ENCODE results near the gene KPNB1.

Gene KPNB1

DNA sequence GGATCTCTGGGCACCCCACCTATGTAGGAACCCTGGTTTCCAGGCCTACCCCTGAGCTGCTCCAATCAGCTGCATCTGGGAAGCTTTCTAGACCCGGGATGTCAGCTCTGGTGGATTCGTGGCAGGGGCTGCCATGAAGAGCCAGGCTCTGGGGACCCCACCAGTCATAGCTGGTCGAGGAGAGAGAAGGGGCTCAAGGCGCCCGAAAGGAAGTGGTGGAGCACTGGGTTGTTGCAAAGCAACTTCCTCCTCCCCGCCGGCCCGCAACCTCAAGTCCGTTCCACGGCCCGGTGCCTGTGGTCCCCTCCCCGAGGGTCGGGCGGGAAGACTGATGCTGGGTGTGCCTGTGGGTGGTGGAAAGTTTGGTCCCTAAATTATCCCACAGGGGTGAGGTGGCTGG is 54.4 kb downstream of the KPNB1 start:
- Histone ChIP-seq H3K9ac (ENCODE audit: low read depth, low read length) (no peak overlapping the region), H3K27me3 (ENCODE audit: insufficient read depth, low read length, poor library complexity) (no peaks in the 10 kb centered on the region), H3K4me1 (ENCODE audit: insufficient read depth, low read length) (0 out of 2 replicates have a peak, but pooled peaks cover 3% of the 10 kb centered on the region), H3K36me3 (ENCODE audit: insufficient read depth, low read length) (no peaks in the 10 kb centered on the region), H3K27ac (ENCODE audit: low read length) (no peak overlapping the region), H3K4me3 (ENCODE audit: low read depth in 1 of 2, low read length in 2 of 2) (no peak overlapping the region), H3K4me2 (ENCODE audit: insufficient read depth, low read length) (no peak overlapping the region), H3K9me3 (ENCODE audit: insufficient read depth, low read length, severe bottlenecking) (no peaks in the 10 kb centered on the region), H4K20me1 (ENCODE audit: insufficient read depth, low read length) (peaks cover 5% of the 10 kb centered on the region), H3K79me2 (ENCODE audit: insufficient read depth, low read length) (no peaks in the 10 kb centered on the region), H2AFZ (ENCODE audit: low read depth, low read length) (no peak overlapping the region)
- DNase-seq (no peak), ATAC-seq (ENCODE audit: insufficient read depth, low read depth) (no peak)
- TF ChIP-seq EZH2 (IDR thresholded peaks at IDR 0.05; ENCODE audit: borderline replicate concordance, low read depth, low read length, severe bottlenecking) (no peak), CTCF (IDR thresholded peaks at IDR 0.05; ENCODE audit: borderline replicate concordance, extremely low read depth, low read length, poor library complexity, severe bottlenecking) (no peak)

- Histone ChIP-seq H3K4me3 (ENCODE audit: low read depth in 1 of 2, low read length in 2 of 2) (no peak overlapping the region), H3K9me3 (ENCODE audit: insufficient read depth, low read length, severe bottlenecking) (no peaks in the 10 kb centered on the region), H4K20me1 (ENCODE audit: insufficient read depth, low read length) (peaks cover 4% of the 10 kb centered on the region), H2AFZ (ENCODE audit: low read depth, low read length) (no peak overlapping the region), H3K79me2 (ENCODE audit: insufficient read depth, low read length) (no peaks in the 10 kb centered on the region), H3K4me2 (ENCODE audit: insufficient read depth, low read length) (no peak overlapping the region), H3K27me3 (ENCODE audit: insufficient read depth, low read length, poor library complexity) (no peaks in the 10 kb centered on the region), H3K4me1 (ENCODE audit: insufficient read depth, low read length) (0 out of 2 replicates have a peak, but pooled peaks cover 3% of the 10 kb centered on the region), H3K27ac (ENCODE audit: low read length) (no peak overlapping the region), H3K36me3 (ENCODE audit: insufficient read depth, low read length) (no peaks in the 10 kb centered on the region), H3K9ac (ENCODE audit: low read depth, low read length) (no peak overlapping the region)
- DNase-seq (no peak), ATAC-seq (ENCODE audit: insufficient read depth, low read depth) (no peak)
- TF ChIP-seq CTCF (IDR thresholded peaks at IDR 0.05; ENCODE audit: borderline replicate concordance, extremely low read depth, low read length, poor library complexity, severe bottlenecking) (no peak), EZH2 (IDR thresholded peaks at IDR 0.05; ENCODE audit: borderline replicate concordance, low read depth, low read length, severe bottlenecking) (no peak)
These were observed 55.0 kb downstream of the KPNB1 start for GRCh38 chr17:47704736-47705135.

- no peak for TF ChIP-seq CTCF (IDR thresholded peaks at IDR 0.05; ENCODE audit: borderline replicate concordance, extremely low read depth, low read length, poor library complexity, severe bottlenecking)
- TF ChIP-seq EZH2 (IDR thresholded peaks at IDR 0.05; ENCODE audit: borderline replicate concordance, low read depth, low read length, severe bottlenecking): no peak
- Histone ChIP-seq H3K4me1 (ENCODE audit: insufficient read depth, low read length) (0 out of 2 replicates have a peak, but pooled peaks cover 3% of the 10 kb centered on the region), H2AFZ (ENCODE audit: low read depth, low read length) (no peak overlapping the region), H3K9me3 (ENCODE audit: insufficient read depth, low read length, severe bottlenecking) (no peaks in the 10 kb centered on the region), H3K27me3 (ENCODE audit: insufficient read depth, low read length, poor library complexity) (no peaks in the 10 kb centered on the region), H3K9ac (ENCODE audit: low read depth, low read length) (no peak overlapping the region), H3K4me2 (ENCODE audit: insufficient read depth, low read length) (no peak overlapping the region), H3K27ac (ENCODE audit: low read length) (no peak overlapping the region), H3K79me2 (ENCODE audit: insufficient read depth, low read length) (no peaks in the 10 kb centered on the region), H3K4me3 (ENCODE audit: low read depth in 1 of 2, low read length in 2 of 2) (no peak overlapping the region), H3K36me3 (ENCODE audit: insufficient read depth, low read length) (no peaks in the 10 kb centered on the region), H4K20me1 (ENCODE audit: insufficient read depth, low read length) (peaks cover 4% of the 10 kb centered on the region)
- DNase-seq: no peak
- ATAC-seq (ENCODE audit: insufficient read depth, low read depth): no peak
These were observed 56.1 kb downstream of the KPNB1 start for GRCh38 chr17:47705536-47706530.
